ENCODE data around the gene YIF1A. TPM values are rescaled to one million over a fixed set of nuclear protein-coding genes. Genes with fewer than 3 reads are reported as not detected.
"Not testable (repeated sequence)": the region's sequence is repeated elsewhere in the genome, so short reads cannot be mapped to it uniquely, and the experiment has no call there.

YIF1A gene
- total RNA-seq, 1 donor from 2014 or later = 48.7 TPM

- DNase-seq (ENCODE audit: missing footprints) (no peak), ATAC-seq (no peak)
- intact Hi-C loops (cut with DNase I) = no loop called here
These were observed 23.2 kb downstream of the YIF1A start for GRCh38 chr11:66265531-66266377.

- DNase-seq (ENCODE audit: missing footprints) (no peak), ATAC-seq (no peak)
- intact Hi-C loops (cut with DNase I) = no loop called here
These were observed 24.0 kb downstream of the YIF1A start for GRCh38 chr11:66264914-66265313.

GRCh38 chr11:66264383-66264782, 24.6 kb downstream of the YIF1A start:
- ATAC-seq (no peak), DNase-seq (ENCODE audit: missing footprints) (no peak)
- intact Hi-C loops (cut with DNase I) = no loop called here

- intact Hi-C loops (cut with DNase I) = no loop called here
- DNase-seq (ENCODE audit: missing footprints) (no peak), ATAC-seq (no peak)
These were observed 25.2 kb downstream of the YIF1A start for GRCh38 chr11:66263785-66264184.

GRCh38 chr11:66263231-66263630, 25.7 kb downstream of the YIF1A start:
- intact Hi-C loops (cut with DNase I) = no loop called here
- DNase-seq (ENCODE audit: missing footprints) (no peak), ATAC-seq (no peak)

GRCh38 chr11:66262696-66263095, 26.2 kb downstream of the YIF1A start:
- intact Hi-C loops (cut with DNase I) = no loop called here
- DNase-seq (ENCODE audit: missing footprints) (no peak), ATAC-seq (no peak)

- ATAC-seq (no peak), DNase-seq (ENCODE audit: missing footprints) (no peak)
- intact Hi-C loops (cut with DNase I) = no loop called here
These were observed 26.8 kb downstream of the YIF1A start for GRCh38 chr11:66262191-66262590.

GRCh38 chr11:66261578-66261977, 27.4 kb downstream of the YIF1A start:
- DNase-seq (ENCODE audit: missing footprints) (no peak), ATAC-seq (no peak)
- intact Hi-C loops (cut with DNase I) = no loop called here

- intact Hi-C loops (cut with DNase I) = no loop called here
- no peak for DNase-seq (ENCODE audit: missing footprints)
- ATAC-seq = no peak
These were observed 29.0 kb downstream of the YIF1A start for GRCh38 chr11:66259956-66260355.

GRCh38 chr11:66259225-66259624, 29.7 kb downstream of the YIF1A start:
- intact Hi-C loops (cut with DNase I) = no loop called here
- no peak for DNase-seq (ENCODE audit: missing footprints)
- no peak for ATAC-seq

GRCh38 chr11:66258473-66258893, 30.5 kb downstream of the YIF1A start:
- intact Hi-C loops (cut with DNase I) = loop anchor here (1.0 kb wide), 1 partner anchor 36 kb away; no protein-coding TSS in a partner anchor
- ATAC-seq = peak; percentile 1
- DNase-seq (ENCODE audit: missing footprints) = no peak

GRCh38 chr11:66253081-66253480, 35.9 kb downstream of the YIF1A start:
- ATAC-seq; DNase-seq (ENCODE audit: missing footprints): not testable (repeated sequence)

GRCh38 chr11:66251809-66252208, 37.1 kb downstream of the YIF1A start:
- ATAC-seq (no peak), DNase-seq (ENCODE audit: missing footprints) (no peak)
- intact Hi-C loops (cut with DNase I) = no loop called here

More at GRCh38 chr11:66253081-66253480, 35.9 kb downstream of the YIF1A start:
- intact Hi-C loops (cut with DNase I) = not testable (repeated sequence)

GRCh38 chr11:66248903-66249302, 40.0 kb downstream of the YIF1A start:
- no peak for ATAC-seq
- intact Hi-C loops (cut with DNase I) = no loop called here
- no peak for DNase-seq (ENCODE audit: missing footprints)

GRCh38 chr11:66247801-66248200, 41.1 kb downstream of the YIF1A start:
- intact Hi-C loops (cut with DNase I) = no loop called here
- ATAC-seq = no peak
- no peak for DNase-seq (ENCODE audit: missing footprints)

- intact Hi-C loops (cut with DNase I) = no loop called here
- DNase-seq (ENCODE audit: missing footprints) (no peak), ATAC-seq (no peak)
These were observed 41.6 kb downstream of the YIF1A start for GRCh38 chr11:66247295-66247694.

- DNase-seq (ENCODE audit: missing footprints) (no peak), ATAC-seq (no peak)
- intact Hi-C loops (cut with DNase I) = no loop called here
These were observed 45.0 kb downstream of the YIF1A start for GRCh38 chr11:66243782-66244535.

GRCh38 chr11:66242095-66242765, 46.7 kb downstream of the YIF1A start:
- peak; percentile 68 for ATAC-seq
- peak; percentile 62 for DNase-seq (ENCODE audit: missing footprints)

GRCh38 chr11:66240781-66241136, 48.2 kb downstream of the YIF1A start:
- ATAC-seq (no peak), DNase-seq (ENCODE audit: missing footprints) (peak; percentile 39)
- intact Hi-C loops (cut with DNase I) = no loop called here

More at GRCh38 chr11:66242095-66242765, 46.7 kb downstream of the YIF1A start:
- intact Hi-C loops (cut with DNase I) = no loop called here
